Measurements from ENCODE around the gene ID2.

ID2 gene

DNA sequence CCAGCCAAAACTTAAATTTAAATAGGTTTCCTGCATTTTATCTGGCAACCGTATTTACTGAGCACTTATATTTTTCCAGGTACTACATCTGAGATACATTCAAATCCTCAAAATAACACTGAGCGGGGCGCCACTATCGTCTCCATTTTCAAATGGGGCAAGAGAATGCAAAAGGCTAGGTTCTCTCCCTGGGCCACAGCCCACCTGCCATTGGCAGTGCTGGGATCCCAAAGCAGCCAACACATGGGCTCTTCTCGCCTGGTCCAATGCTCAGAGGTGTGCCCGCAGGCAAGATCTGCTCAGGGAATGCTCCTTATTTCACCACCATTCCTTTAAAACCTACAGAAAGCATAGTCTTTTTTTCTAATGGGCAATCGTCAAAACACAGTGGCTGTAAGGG is 11.3 kb upstream of the ID2 start:
- no peak for DNase-seq (ENCODE audit: low read depth)

DNA sequence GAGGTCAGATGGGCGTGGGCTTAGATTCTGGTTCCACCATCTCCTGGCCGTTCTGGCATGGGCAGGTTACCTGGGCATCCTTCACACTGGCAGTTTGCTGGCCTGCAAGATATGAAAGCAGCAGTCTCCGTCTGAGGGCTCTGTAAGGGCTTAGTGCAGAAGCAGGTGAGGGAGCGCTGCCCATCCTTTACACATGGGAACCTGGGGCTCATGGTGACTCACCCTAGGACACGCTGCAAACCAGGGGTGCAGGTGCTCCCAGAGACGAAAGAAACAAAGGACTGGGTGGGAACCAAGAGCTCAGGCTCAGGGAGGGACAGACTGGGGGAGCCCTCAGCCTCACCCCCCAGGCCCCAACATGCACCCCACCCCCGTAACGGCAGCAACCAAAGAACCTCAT is 10.7 kb upstream of the ID2 start:
- no peak for DNase-seq (ENCODE audit: low read depth)

DNA sequence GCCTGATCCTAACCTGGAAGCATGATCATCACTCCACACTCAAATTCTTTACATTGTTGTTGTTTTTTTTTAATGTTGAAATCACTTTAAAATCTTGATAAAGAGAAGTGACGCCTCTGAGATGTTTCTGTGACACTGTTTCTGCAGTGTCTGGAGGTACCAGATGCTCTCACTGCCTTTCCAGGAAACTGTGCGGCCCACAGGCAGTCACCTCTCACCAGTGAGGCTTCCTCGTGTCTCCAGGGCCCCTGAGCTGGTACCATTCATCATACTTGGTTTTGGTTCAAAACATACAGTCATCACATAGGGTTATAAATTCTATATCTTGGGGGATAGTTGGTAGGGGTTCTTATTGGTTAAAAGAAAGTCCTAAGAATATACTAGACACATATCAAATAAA is 10.1 kb upstream of the ID2 start:
- DNase-seq (ENCODE audit: low read depth), result no peak

DNA sequence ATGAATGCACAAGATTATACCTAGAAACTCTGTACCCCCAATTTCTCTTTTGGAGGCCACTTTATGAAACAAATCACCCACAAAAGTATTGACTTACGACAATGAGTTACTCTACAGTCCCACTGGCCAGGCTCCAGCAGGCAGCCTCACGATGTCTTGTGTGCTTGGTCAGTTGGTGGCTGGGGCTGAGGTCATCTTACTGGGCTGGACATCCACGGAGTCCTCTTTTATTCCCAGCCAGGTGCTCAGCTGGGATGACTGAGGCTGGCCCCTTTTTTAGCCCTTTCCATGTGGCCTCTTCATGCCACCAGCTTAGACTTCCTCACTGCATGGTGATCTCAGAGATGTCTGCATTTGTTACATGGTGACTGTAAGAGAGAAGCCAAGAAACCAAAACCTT is 8.9 kb upstream of the ID2 start:
- no peak for DNase-seq (ENCODE audit: low read depth)

DNA sequence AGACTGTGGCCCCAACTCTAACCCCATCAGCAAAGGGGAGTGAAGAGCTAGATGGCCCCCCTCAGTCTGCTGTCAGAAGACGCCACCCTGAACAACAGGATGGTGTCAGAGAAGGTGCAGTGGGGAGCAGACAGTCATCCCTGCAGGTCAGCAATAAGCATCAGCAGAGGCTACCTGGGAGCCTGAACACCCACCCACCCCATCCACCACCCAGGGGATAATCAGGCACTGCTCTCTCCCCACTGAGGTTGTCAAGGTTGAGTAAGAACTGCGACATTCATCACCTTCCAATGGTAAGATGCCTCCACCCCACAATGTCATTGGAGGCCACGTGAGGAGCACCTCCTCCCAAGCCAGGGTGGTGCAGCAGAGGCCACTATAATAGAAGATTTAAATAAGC is 8.5 kb upstream of the ID2 start:
- no peak for DNase-seq (ENCODE audit: low read depth)

GRCh38 chr2:8674420-8675009 is 7.3 kb upstream of the ID2 start:
- no peak for DNase-seq (ENCODE audit: low read depth)

- DNase-seq (ENCODE audit: low read depth), result no peak
These were observed 6.3 kb upstream of the ID2 start for GRCh38 chr2:8675543-8675942.

GRCh38 chr2:8676191-8676920 is 5.5 kb upstream of the ID2 start:
- no peak for DNase-seq (ENCODE audit: low read depth)

- no peak for DNase-seq (ENCODE audit: low read depth)
These were observed 4.8 kb upstream of the ID2 start for GRCh38 chr2:8676921-8677645.

DNA sequence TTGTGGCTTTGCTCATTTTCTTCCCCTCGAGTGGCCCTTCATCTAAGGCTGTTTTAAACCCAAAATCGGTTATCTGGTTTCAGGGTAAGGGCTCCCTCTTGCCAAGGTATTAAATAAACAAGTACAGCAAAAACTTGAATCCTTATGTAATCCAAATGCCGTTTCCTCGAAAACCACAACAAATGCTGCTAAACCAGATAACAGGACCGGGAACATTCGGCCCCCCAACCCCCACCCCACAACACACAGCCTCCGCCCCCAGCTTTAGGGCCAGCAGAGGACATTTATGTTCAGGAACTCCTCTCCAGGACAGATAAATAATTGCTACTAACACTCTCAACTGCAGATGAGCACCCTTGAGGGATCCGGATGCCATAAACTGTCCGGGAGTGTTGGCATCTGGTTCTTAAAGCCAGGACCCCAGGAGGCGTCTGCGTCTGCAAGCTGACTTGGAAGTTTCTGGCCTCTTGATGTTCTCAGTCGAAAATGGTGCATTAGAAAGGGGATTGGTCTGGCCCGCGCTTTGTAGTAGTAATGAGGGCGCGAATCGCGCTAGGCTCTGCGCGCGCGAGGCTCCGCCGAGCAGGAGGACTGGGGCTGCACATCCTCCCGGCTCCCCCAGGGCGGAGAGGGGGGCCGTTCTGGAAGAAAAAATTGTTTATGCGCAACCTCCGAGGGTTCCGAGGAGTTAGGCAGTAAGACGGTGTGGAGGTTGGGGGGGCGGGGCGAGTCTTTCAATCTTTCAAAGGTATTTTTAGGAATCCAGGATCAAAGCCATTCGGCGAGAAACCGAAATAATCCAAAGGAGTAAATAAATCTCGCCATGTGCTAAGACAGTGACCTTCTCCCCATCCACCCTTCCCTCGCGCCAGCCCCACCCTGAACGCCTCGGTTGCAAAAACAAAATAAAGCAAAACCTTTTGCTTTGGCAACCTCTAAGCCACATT is 3.9 kb upstream of the ID2 start:
- DNase-seq (ENCODE audit: low read depth), result no peak

DNA sequence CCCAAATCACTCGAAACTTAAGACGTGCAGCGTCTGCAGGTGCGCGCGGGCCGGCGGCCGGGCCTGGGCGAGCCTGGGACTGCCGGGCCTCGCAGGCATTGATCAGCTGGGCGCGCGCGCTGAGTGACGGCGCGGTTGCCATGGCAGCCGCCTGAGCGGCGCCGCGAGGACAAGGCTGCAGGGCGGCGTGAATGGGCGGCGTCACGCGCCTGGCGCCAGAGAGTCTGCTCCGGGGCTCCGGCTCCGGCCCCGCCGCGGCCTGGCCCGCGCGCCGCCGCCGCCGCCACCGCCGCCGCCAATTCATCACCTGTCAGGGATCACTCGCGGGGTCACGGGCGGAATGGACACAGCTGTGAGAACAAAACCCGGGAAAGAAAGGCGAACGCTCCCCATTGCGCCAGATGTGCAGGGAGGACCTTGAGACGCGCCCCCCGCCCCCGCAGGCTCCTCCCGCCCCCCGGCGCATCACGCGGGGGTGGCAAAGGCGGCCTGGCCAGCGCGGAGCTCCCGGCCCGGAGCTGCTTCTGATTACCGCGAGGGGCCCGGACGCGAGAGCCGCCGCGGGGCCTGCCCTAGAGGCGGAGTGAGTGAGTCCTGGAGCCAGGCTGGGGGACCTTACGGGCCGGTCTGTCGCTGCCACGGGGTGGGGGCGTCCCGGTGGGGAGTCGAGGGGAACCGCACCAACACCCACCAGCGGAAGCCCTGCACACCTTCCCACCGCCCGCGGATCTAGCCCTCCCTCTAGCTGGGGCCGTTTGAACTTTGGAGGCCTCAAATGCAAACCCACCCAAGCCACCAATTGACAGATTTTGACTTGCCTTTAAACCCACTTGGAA is 2.9 kb upstream of the ID2 start:
- DNase-seq (ENCODE audit: low read depth), result peak; percentile 82

GRCh38 chr2:8679567-8679826 is 2.4 kb upstream of the ID2 start:
- no peak for DNase-seq (ENCODE audit: low read depth)

GRCh38 chr2:8679827-8680731 is 1.8 kb upstream of the ID2 start:
- DNase-seq (ENCODE audit: low read depth), result no peak

GRCh38 chr2:8680822-8681760 is 765 bp upstream of the ID2 start:
- DNase-seq (ENCODE audit: low read depth), result peak; percentile 69

DNA sequence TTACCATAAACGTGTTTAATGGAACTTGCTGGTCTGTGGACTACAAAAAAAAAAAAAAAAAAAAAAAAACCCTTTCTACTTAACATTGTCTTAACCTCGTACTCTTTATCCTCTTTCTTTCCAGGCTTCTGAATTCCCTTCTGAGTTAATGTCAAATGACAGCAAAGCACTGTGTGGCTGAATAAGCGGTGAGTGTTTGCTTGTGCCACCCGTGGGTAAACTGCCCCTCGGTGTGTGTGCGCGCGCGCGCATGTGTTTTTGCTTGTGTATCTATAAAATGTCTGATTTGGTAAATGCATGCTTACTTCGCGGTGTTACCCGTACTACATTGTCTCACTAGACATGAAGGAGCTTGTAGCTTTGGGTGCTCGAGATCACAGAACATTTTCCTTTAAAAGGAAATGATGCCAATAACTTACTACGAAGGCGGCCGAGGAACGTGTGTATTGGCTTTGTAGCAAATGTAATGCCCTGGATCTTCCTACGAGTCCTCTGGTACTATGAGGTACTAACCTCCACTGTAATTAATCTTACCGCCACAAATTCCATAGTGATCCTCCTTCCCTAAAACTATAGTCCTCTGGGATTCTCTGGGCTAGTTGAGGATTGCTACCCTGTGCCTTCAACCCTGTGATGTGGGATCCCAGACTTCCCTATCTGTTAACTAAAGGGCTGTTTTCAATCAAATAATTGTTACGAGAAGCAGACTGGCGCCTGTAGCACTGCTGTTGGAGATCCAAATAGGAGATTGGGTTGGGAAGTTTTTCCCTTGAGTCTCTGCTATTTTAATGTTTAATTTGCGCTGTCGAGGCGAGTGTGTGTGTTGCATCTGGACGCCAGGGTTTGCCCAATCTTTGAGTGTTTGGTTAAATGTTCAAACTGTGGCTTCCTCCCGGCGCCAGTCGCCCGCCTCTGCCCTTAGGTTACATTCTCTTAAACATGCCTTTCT is 1.1 kb downstream of the ID2 start:
- DNase-seq (ENCODE audit: low read depth), result peak; percentile 30

DNA sequence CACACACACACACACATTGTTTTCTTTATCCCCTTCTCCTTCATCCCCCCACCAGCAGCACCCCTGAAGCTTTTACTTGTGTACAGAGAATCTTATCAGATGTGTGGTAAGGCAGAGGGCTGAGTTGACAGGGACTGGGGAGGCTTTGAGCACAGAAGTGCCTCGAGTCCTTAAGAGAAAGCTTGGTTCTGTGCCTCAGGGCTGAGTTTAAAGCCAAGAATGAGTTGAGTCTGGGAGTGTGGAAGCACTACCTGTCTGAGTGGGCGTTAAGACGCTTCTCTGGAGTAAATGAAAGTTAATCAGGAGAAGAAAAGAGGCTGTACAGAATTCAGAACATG is 2.7 kb downstream of the ID2 start:
- no peak for DNase-seq (ENCODE audit: low read depth)

DNA sequence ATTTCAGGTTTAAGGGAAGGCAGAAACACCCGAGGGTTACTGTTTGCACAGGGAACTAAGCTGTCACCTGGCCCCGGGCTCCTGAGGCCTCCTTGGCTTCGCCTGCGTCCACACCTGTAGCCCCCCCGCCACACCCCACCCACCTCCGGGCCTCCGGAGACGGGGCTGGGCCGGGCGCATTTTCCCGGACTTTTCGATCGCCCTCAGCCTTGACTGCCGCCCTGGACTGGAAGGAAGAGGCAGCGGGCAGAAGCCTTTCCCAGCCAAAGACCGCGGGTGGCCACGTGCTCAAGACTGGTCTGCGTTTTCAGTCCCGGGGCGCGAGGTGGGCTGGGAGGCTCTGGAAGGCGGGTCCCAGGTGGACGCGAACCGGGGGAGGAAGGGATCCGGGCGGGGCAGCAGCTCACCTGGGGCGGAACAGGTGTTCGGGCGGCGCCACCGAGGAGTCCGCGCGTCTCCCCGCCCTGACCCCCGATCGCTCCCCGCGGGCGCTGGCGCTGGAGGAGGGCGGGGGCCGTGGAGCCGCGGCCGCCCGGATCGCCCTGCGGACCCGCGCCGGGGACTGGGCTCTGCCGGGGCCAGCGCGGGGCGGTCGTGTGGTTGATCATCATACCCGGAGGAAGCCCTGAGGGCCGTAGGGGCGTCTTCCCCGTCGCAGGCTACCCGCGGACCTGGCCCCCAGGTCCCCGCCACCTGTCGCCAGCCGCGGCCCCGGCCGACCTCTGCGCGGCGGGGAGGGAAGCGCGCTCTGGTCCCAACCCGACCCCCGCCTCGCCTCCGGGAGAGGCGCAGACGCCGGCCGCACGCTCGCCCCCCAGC is 3.2 kb downstream of the ID2 start:
- peak; percentile 48 for DNase-seq (ENCODE audit: low read depth)
